Globus pallidus (tissue), 1 donor: ENCODE results near the gene TRAIP.
"Not testable (repeated sequence)": the region's sequence is repeated elsewhere in the genome, so short reads cannot be mapped to it uniquely, and the experiment has no call there.

ENCODE experiments used
- DNase-seq: peaks from one replicate; pipeline ENCODE4 v3.0.0-alpha.2; 2015; ENCODE audit warnings: low spot score

Gene TRAIP

GRCh38 chr3:49792371-49793150, 63.8 kb downstream of the TRAIP start:
- DNase-seq, result no peak

GRCh38 chr3:49791571-49791970, 64.8 kb downstream of the TRAIP start:
- DNase-seq, result no peak

- DNase-seq, result no peak
Observed at GRCh38 chr3:49790626-49791411, 65.5 kb downstream of the TRAIP start.

- DNase-seq, result no peak
Observed at GRCh38 chr3:49788056-49788455, 68.3 kb downstream of the TRAIP start.

GRCh38 chr3:49787536-49787935, 68.8 kb downstream of the TRAIP start:
- no peak for DNase-seq

GRCh38 chr3:49787182-49787464, 69.2 kb downstream of the TRAIP start:
- no peak for DNase-seq

- peak; percentile 100 for DNase-seq
Observed at GRCh38 chr3:49786357-49787181, 69.8 kb downstream of the TRAIP start, which contains the start of gene IP6K1. Gene IP6K1 (minus strand): TSS chr3:49786542. CDS start chr3:49748040, 38,502 bp downstream.

GRCh38 chr3:49785565-49786356, 70.6 kb downstream of the TRAIP start:
- DNase-seq, result no peak

GRCh38 chr3:49782277-49782676, 74.1 kb downstream of the TRAIP start:
- not testable (repeated sequence) for DNase-seq

- DNase-seq, result no peak
Observed at GRCh38 chr3:49781415-49782199, 74.8 kb downstream of the TRAIP start.

GRCh38 chr3:49780975-49781365, 75.4 kb downstream of the TRAIP start:
- not testable (repeated sequence) for DNase-seq

GRCh38 chr3:49780080-49780974, 76.0 kb downstream of the TRAIP start:
- DNase-seq, result no peak

GRCh38 chr3:49779358-49780079, 76.8 kb downstream of the TRAIP start:
- DNase-seq, result no peak
